Osteoblast (primary cell): ENCODE measurements around the gene WDFY4. TPM values are rescaled to one million over a fixed set of nuclear protein-coding genes. Genes with fewer than 3 reads are reported as not detected.

Experiments
- DNase-seq: peaks from one replicate; pipeline ENCODE4 v3.0.0; 2011; ENCODE audit warnings: low spot score, mixed read lengths; ENCODE audit not compliant: insufficient read length; ENCODE audit errors: missing footprints
- H2AFZ ChIP-seq: 2 replicates; pipeline ENCODE4 v1.6.0; 2011; ENCODE audit warnings: mild to moderate bottlenecking, low read length
- H3K27ac ChIP-seq: 2 replicates; pipeline ENCODE4 v1.5.1; 2011; ENCODE audit warnings: mild to moderate bottlenecking, low read depth, low read length, moderate library complexity
- H3K27me3 ChIP-seq: 2 replicates; pipeline ENCODE4 v1.6.0; 2012; ENCODE audit warnings: mild to moderate bottlenecking, control low read depth, inconsistent platforms, low read length, moderate library complexity; ENCODE audit not compliant: insufficient read depth
- H3K36me3 ChIP-seq: 2 replicates; pipeline ENCODE4 v1.5.1; 2011; ENCODE audit warnings: mild to moderate bottlenecking, low read length, control low read depth, moderate library complexity; ENCODE audit not compliant: insufficient read depth
- H3K4me1 ChIP-seq: 2 replicates; pipeline ENCODE4 v1.5.1; 2011; ENCODE audit warnings: mild to moderate bottlenecking, low read length, control low read depth, moderate library complexity; ENCODE audit not compliant: insufficient read depth
- H3K4me2 ChIP-seq: 2 replicates; pipeline ENCODE4 v1.6.0; 2011; ENCODE audit warnings: mild to moderate bottlenecking, low read length; ENCODE audit not compliant: insufficient read depth
- H3K4me3 ChIP-seq: fragments of 200-600 bp; sonication (generic); 3 replicates; pipeline ENCODE4 v1.5.1; 2012; ENCODE audit warnings: mild to moderate bottlenecking, low read length, inconsistent platforms; ENCODE audit not compliant: insufficient read depth
- H3K79me2 ChIP-seq: 2 replicates; pipeline ENCODE4 v1.6.0; 2012; ENCODE audit warnings: mild to moderate bottlenecking, low read length, control low read depth, inconsistent platforms; ENCODE audit not compliant: insufficient read depth
- H3K9me3 ChIP-seq: 2 replicates; pipeline ENCODE4 v1.5.1; 2011; ENCODE audit warnings: low read depth, low read length, control low read depth
- H4K20me1 ChIP-seq: 2 replicates; pipeline ENCODE4 v1.6.0; 2012; ENCODE audit warnings: mild to moderate bottlenecking, low read length, control low read depth; ENCODE audit not compliant: insufficient read depth
- CTCF ChIP-seq: IDR thresholded peaks from 2 replicates; pipeline ENCODE4 v1.5.1; 2011; ENCODE audit warnings: mild to moderate bottlenecking, low read depth, low read length, moderate library complexity; ENCODE audit errors: extremely low read depth
- total RNA-seq: library from RNA; depleted of rRNA; stranded (reverse); fragments of >200 nt; gene quantifications from 2 replicates; pipeline ENCODE4 v1.2.3, GENCODE V29; 2012

Gene WDFY4
- total RNA-seq, 1 donor: 0.36 TPM

GRCh38 chr10:48970654-48971053 lies 286.0 kb downstream of the WDFY4 start:
- Histone ChIP-seq H3K4me3 (no peak overlapping the region), H3K79me2 (no peaks in the 10 kb centered on the region), H2AFZ (no peak overlapping the region), H4K20me1 (no peaks in the 10 kb centered on the region), H3K27ac (no peak overlapping the region), H3K27me3 (peaks cover 11% of the 10 kb centered on the region), H3K9me3 (no peaks in the 10 kb centered on the region), H3K4me2 (no peak overlapping the region), H3K36me3 (no peaks in the 10 kb centered on the region), H3K4me1 (no peaks in the 10 kb centered on the region)
- DNase-seq: peak; percentile 14
- TF ChIP-seq CTCF: no peak

- peak; percentile 87 for DNase-seq
- Histone ChIP-seq H2AFZ (no peak overlapping the region), H3K79me2 (no peaks in the 10 kb centered on the region), H3K27me3 (peaks cover 3% of the 10 kb centered on the region), H4K20me1 (no peaks in the 10 kb centered on the region), H3K4me1 (no peaks in the 10 kb centered on the region), H3K9me3 (no peaks in the 10 kb centered on the region), H3K4me3 (no peak overlapping the region), H3K36me3 (no peaks in the 10 kb centered on the region), H3K27ac (no peak overlapping the region), H3K4me2 (no peak overlapping the region)
- TF ChIP-seq CTCF: no peak
These were observed 288.4 kb downstream of the WDFY4 start for GRCh38 chr10:48973065-48973464.

GRCh38 chr10:48974510-48975156 lies 290.0 kb downstream of the WDFY4 start:
- Histone ChIP-seq H3K4me2 (no peak overlapping the region), H3K27ac (no peak overlapping the region), H3K27me3 (no peaks in the 10 kb centered on the region), H2AFZ (no peak overlapping the region), H3K9me3 (no peaks in the 10 kb centered on the region), H3K79me2 (no peaks in the 10 kb centered on the region), H3K4me1 (no peaks in the 10 kb centered on the region), H3K4me3 (no peak overlapping the region), H3K36me3 (no peaks in the 10 kb centered on the region), H4K20me1 (no peaks in the 10 kb centered on the region)
- no peak for TF ChIP-seq CTCF
- peak; percentile 38 for DNase-seq

- DNase-seq: peak; percentile 17
- no peak overlapping the region for H3K4me2 ChIP-seq
These were observed 291.5 kb downstream of the WDFY4 start for GRCh38 chr10:48976196-48976595.

More at GRCh38 chr10:48976196-48976595, 291.5 kb downstream of the WDFY4 start:
- Histone ChIP-seq H2AFZ (no peak overlapping the region), H3K27me3 (no peaks in the 10 kb centered on the region), H3K79me2 (no peaks in the 10 kb centered on the region), H3K9me3 (no peaks in the 10 kb centered on the region), H3K36me3 (no peaks in the 10 kb centered on the region), H4K20me1 (no peaks in the 10 kb centered on the region), H3K4me1 (no peaks in the 10 kb centered on the region), H3K27ac (no peak overlapping the region), H3K4me3 (no peak overlapping the region)
- peak; percentile 41 for TF ChIP-seq CTCF
